ENCODE results near the gene FAM124A. TPM values are rescaled to one million over a fixed set of nuclear protein-coding genes. Genes with fewer than 3 reads are reported as not detected.
A peak's percentile ranks its signal among the peaks of the same experiment; 100 is the strongest.

The FAM124A gene
- total RNA-seq, 4 donors from 2014 or later: 1.9 to 17.7 (median 2.7) TPM

- no peaks in the 10 kb centered on the region for H3K9me3 ChIP-seq
- H3K27ac ChIP-seq: peak overlapping the region; percentile 28 to 76 (median 64)
- WGBS, 2 donors (ENCODE audit: low coverage in 1 of 2): 73 to 95% methylated on average over 3 to 4 of the region's 4 CpGs
- no peak for DNase-seq
- intact Hi-C loops (cut with DNase I; ENCODE audit: low total_unique reads): no loop called here
- TF ChIP-seq, protein P1, sequence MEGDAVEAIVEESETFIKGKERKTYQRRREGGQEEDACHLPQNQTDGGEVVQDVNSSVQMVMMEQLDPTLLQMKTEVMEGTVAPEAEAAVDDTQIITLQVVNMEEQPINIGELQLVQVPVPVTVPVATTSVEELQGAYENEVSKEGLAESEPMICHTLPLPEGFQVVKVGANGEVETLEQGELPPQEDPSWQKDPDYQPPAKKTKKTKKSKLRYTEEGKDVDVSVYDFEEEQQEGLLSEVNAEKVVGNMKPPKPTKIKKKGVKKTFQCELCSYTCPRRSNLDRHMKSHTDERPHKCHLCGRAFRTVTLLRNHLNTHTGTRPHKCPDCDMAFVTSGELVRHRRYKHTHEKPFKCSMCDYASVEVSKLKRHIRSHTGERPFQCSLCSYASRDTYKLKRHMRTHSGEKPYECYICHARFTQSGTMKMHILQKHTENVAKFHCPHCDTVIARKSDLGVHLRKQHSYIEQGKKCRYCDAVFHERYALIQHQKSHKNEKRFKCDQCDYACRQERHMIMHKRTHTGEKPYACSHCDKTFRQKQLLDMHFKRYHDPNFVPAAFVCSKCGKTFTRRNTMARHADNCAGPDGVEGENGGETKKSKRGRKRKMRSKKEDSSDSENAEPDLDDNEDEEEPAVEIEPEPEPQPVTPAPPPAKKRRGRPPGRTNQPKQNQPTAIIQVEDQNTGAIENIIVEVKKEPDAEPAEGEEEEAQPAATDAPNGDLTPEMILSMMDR (IDR thresholded peaks at IDR 0.05): no peak
- TF ChIP-seq EP300 (IDR thresholded peaks at IDR 0.05; ENCODE audit: low read depth) (no peak), POLR2A (IDR thresholded peaks at IDR 0.05) (no peak), POLR2AphosphoS5 (IDR thresholded peaks at IDR 0.05) (no peak)
- no peak overlapping the region for H3K4me3 ChIP-seq
- H3K36me3 ChIP-seq: no peaks in the 10 kb centered on the region
- peaks cover 0 to 7% (median 6%) of the 10 kb centered on the region in 4 donors for H3K4me1 ChIP-seq
- H3K27me3 ChIP-seq: no peaks in the 10 kb centered on the region
- in situ Hi-C loops (cut with MboI; ENCODE audit: low pct_ligation_motif_present in 1 of 4, low pct_unique_long_range_greater_than_20kb in 1 of 4, low sequenced_read_pairs in 3 of 4): no loop called here
These were observed 23.8 kb downstream of the FAM124A start for GRCh38 chr13:51246025-51246417.

GRCh38 chr13:51246418-51247277, 24.4 kb downstream of the FAM124A start:
- WGBS, 2 donors (ENCODE audit: low coverage in 1 of 2): 63% methylated on average over 17 of the region's 17 CpGs; no CpG with 5 or more reads in 1 of the 2 donors
- DNase-seq: peak; percentile 14
- Histone ChIP-seq H3K9me3 (no peaks in the 10 kb centered on the region), H3K4me3 (no peak overlapping the region), H3K27me3 (no peaks in the 10 kb centered on the region), H3K36me3 (no peaks in the 10 kb centered on the region), H3K4me1 (peaks cover 0 to 7% (median 5%) of the 10 kb centered on the region in 4 donors), H3K27ac (peak overlapping the region; percentile 45 to 76 (median 64))
- no peak for TF ChIP-seq POLR2A (IDR thresholded peaks at IDR 0.05)
- TF ChIP-seq, protein P1 (IDR thresholded peaks at IDR 0.05): no peak
- peak in 2 of 3 donors; percentile 40 to 68 for TF ChIP-seq POLR2AphosphoS5 (IDR thresholded peaks at IDR 0.05)
- TF ChIP-seq EP300 (IDR thresholded peaks at IDR 0.05; ENCODE audit: low read depth): peak; percentile 46
- intact Hi-C loops (cut with DNase I; ENCODE audit: low total_unique reads) (no loop called here), in situ Hi-C loops (cut with MboI; ENCODE audit: low pct_ligation_motif_present in 1 of 4, low pct_unique_long_range_greater_than_20kb in 1 of 4, low sequenced_read_pairs in 3 of 4) (no loop called here)

DNA sequence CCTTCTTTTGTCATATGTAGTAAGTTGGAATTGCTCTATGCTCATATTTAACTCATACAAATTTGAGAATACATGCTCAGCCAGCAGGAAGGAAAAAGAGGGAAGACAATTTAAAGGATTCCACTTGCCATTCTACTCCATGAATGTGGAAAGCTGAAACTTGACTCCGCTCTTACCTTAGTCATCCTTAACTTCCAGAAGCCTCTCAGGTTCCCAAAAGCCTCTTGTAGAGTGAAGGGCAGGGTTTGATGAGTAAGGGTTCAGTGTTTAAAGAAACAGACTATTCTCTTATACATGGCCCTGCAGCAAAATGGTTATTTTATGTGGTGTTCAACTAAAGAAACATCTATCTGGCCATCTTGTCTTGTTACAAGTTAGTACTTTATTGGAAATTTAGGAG, 27.1 kb downstream of the FAM124A start:
- Histone ChIP-seq H3K4me1 (peaks cover 0 to 7% (median 3%) of the 10 kb centered on the region in 4 donors), H3K9me3 (no peaks in the 10 kb centered on the region), H3K27ac (no peak overlapping the region), H3K4me3 (no peak overlapping the region), H3K27me3 (no peaks in the 10 kb centered on the region), H3K36me3 (no peaks in the 10 kb centered on the region)
- in situ Hi-C loops (cut with MboI; ENCODE audit: low pct_ligation_motif_present in 1 of 4, low pct_unique_long_range_greater_than_20kb in 1 of 4, low sequenced_read_pairs in 3 of 4) (no loop called here), intact Hi-C loops (cut with DNase I; ENCODE audit: low total_unique reads) (no loop called here)
- WGBS, 2 donors (ENCODE audit: low coverage in 1 of 2): 97 to 100% methylated on average over 1 of the region's 1 CpG
- DNase-seq: no peak
- TF ChIP-seq, protein P1 (IDR thresholded peaks at IDR 0.05): no peak
- no peak for TF ChIP-seq EP300 (IDR thresholded peaks at IDR 0.05; ENCODE audit: low read depth)
- no peak for TF ChIP-seq POLR2A (IDR thresholded peaks at IDR 0.05)
- no peak for TF ChIP-seq POLR2AphosphoS5 (IDR thresholded peaks at IDR 0.05)

DNA sequence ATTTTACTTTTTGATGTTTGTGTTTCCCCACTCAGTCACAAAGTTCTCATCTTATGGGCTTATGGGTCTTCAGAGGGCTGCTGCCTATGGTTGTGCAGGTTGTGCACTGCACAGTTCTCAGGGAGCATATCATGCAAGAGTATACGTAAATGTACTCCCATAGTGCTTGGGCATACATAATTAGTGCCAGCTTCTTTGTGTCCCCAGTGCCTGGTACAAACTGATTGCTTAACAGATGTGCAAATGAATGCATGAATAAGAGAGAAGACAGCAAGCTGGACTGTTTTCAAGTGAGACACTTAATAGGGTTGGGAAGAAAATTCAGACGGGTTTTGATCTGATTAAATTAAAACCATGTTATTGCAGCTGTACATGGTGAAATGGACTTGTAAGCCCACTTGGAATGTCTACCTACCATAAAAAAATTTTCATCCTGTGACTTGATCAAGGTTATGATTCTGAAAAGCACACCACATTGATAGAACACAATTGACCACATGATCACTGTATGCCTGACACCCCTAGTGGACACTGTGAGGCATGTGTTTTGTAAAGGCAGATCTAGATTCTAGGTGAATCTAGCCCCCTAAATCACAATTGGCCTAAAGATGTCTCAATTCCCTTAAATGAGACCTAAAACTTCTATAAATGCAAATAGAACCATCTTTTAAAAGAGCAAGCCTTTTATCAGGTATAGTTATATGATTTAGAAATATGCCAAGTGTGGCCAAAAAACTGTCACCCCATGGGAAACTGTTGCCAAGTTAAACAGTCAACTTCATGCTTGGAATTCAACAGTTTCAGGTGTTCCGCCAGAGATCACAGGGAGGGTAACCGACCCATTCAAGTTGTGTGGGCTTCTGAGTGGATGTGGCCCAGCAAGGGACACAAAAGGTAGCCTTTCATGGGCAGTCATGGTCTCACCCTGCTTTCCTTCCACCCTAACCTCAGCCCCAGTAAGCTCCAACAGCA, 27.9 kb downstream of the FAM124A start:
- Histone ChIP-seq H3K27me3 (no peaks in the 10 kb centered on the region), H3K4me3 (no peak overlapping the region), H3K4me1 (peaks cover 0 to 7% (median 3%) of the 10 kb centered on the region in 4 donors), H3K9me3 (no peaks in the 10 kb centered on the region), H3K36me3 (no peaks in the 10 kb centered on the region), H3K27ac (no peak overlapping the region)
- in situ Hi-C loops (cut with MboI; ENCODE audit: low pct_ligation_motif_present in 1 of 4, low pct_unique_long_range_greater_than_20kb in 1 of 4, low sequenced_read_pairs in 3 of 4) (no loop called here), intact Hi-C loops (cut with DNase I; ENCODE audit: low total_unique reads) (no loop called here)
- no peak for TF ChIP-seq POLR2A (IDR thresholded peaks at IDR 0.05)
- TF ChIP-seq, protein P1 (IDR thresholded peaks at IDR 0.05): peak in 4 of 5 experiments; percentile 9 to 30 (median 25)
- WGBS, 2 donors (ENCODE audit: low coverage in 1 of 2): 91 to 100% methylated on average over 1 to 4 of the region's 4 CpGs
- no peak for DNase-seq

Measured in transverse colon (tissue), 4 donors.